GM18517 (cell line): ENCODE data around the gene ZNF771.
"Not testable (repeated sequence)": the region's sequence is repeated elsewhere in the genome, so short reads cannot be mapped to it uniquely, and the experiment has no call there.

Source experiments
- ATAC-seq: cut with Tn5 transposase; IDR thresholded peaks from one replicate; pipeline ENCODE4 v1.9.1; 2021; ENCODE audit warnings: mild to moderate bottlenecking, moderate library complexity; ENCODE audit not compliant: unreplicated experiment

Gene ZNF771

DNA sequence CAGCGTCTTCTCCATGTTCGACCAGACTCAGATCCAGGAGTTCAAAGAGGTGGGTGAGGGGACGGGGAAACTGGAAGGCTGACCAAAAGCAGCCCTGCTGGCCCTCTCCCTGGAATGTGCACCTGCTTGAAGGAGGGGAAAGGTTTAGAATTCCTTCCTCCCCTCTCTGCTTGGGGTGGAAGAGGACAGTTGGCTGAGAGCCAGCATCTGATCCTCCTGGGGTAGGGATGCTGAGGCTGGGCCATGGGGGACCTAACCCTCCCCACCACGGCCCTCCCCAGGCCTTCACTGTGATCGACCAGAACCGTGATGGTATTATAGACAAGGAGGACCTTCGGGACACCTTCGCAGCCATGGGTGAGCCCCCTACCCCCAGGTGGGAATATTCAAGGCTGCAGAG lies 31.5 kb upstream of the ZNF771 start:
- ATAC-seq = no peak

DNA sequence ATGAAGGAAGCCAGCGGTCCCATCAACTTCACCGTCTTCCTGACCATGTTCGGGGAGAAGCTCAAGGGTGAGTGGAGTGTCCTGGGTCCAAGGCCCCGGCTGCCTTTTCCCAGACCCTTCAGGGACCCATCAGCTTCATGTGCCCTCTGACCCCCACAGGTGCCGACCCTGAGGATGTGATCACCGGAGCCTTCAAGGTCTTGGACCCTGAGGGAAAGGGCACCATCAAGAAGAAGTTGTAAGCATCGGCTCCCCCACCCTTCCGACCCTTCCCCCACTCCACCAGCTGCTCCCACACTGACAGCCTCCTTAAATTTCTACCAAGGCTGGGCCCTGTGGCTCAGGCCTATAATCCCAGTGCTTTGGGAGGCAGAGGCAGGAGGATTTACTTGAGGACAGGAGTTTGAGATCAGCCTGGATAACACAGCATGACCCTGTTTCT lies 30.9 kb upstream of the ZNF771 start:
- ATAC-seq = no peak

DNA sequence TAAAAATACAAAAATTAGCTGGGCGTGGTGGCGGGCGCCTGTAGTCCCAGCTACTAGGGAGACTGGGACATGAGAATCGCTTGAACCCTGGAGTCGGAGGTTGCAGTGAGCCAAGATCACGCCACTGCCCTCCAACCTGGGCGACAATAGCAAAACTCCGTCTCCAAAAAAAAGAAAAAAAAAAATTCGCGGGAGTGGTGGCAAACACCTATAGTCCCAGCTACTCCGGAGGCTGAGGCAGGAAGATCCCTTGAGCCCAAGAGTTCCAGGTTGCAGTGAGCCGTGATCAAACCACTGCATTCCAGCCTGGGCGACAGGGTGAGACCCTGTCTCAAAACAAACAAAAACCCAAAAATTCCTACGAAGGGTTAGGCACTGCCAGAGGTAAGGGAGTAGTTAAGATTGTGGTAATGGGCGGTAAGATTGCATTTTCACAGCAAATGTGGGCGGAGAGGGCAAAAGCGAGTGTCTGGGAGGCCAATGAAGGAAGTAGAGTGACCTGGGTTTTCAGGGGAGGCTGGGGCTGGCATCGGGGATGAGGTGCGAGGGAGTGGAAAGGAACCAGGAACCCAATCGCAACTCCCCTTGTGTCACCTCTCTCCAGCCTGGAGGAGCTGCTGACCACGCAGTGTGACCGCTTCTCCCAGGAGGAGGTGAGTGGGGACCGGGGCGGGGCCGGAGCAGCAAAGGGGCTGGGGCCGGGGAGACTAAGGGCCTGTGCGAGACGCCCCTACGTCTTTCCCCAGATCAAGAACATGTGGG lies 30.2 kb upstream of the ZNF771 start:
- no peak for ATAC-seq

DNA sequence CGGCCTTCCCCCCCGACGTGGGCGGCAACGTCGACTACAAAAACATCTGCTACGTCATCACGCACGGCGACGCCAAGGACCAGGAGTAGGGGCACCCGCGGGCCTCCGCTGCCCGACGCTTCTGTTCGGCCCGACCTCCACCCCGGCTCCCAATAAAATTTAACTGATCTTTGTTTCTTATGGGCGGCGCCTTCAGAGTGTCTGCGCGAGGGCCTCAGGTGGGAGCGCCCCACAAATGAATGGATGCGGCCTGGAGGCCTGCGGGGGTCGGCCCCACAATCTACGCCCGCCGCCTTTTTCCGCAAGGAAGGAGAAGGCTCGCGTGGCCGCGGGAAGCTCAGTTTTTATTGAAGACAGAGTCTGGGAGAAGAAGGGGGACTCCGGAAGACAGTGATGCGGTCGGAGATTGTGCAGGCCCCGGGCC lies 29.6 kb upstream of the ZNF771 start:
- ATAC-seq = peak; percentile 38

DNA sequence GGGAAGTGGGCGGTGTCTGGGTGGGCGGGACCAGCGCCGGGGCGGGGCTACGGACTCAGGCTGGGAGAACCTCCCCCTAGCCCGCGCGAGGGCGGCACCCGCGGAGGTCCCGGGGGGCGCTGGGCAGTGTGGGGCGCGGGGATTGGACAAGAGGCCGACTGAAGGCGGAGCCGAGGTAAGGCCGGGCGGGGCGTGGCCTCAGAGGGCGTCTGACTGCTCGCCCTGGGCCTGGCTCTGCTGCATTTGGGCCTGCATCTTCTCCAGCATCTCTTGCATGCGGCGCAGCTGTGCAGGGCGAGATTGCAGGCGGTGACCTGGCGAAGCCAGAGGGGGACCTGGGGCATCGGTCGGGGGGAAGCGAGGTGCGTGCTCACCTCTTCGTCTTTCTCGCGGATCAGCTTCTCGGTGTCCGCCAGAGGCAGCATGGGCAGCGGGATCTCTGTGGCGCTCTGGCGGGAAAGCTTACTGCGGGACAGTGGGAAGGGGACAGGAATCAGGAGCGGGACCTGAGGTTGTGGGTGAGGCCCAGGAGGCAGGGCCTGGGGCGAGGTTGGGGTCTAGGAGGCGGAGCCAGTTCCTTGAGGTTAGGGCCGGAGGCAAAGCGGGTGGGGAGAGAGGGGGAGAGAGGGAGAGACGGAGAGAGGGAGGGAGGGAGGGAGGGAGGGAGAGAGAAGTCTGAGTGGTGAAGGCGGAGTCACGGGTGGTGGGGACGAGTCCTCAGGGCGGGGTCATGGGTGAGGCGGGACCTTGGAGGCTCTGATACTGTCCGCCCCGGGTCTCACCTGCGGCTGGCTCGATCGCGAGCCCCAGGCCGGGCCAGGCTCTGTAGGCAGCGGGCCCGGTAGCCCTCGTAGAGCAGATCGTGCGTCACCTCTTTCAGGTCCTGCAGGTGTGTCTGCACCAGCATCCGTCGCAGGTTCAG lies 28.9 kb upstream of the ZNF771 start:
- peak; percentile 81 for ATAC-seq

DNA sequence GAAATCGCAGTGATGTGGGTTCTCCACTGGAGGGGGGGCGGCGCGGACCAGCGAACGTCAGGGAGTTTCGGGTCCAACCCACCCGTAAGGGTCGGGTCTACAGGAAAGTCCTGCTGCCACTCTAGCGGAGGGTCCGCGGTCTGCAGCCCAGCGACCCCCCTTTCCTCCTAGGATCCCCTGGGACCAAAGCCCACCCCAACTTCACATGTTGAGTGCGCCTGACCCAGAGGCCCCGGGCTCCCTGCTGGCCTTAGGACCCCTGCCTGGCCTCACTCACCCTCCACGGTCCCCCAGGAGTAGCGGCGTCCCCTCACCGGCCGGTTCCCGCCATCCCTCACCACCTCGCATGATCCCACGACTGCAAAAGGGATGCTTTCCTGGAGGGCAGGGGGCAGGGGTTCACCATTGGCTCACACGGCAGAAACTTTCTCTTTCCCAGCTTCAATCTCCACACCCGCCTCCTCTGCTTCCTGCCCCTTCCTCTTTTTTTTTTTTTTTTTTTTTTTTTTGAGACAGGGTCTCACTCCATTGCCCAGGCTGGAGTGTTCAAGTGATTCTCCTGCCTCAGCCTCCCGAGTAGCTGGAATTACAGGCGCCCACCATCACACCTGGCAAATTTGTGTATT lies 28.1 kb upstream of the ZNF771 start:
- no peak for ATAC-seq

DNA sequence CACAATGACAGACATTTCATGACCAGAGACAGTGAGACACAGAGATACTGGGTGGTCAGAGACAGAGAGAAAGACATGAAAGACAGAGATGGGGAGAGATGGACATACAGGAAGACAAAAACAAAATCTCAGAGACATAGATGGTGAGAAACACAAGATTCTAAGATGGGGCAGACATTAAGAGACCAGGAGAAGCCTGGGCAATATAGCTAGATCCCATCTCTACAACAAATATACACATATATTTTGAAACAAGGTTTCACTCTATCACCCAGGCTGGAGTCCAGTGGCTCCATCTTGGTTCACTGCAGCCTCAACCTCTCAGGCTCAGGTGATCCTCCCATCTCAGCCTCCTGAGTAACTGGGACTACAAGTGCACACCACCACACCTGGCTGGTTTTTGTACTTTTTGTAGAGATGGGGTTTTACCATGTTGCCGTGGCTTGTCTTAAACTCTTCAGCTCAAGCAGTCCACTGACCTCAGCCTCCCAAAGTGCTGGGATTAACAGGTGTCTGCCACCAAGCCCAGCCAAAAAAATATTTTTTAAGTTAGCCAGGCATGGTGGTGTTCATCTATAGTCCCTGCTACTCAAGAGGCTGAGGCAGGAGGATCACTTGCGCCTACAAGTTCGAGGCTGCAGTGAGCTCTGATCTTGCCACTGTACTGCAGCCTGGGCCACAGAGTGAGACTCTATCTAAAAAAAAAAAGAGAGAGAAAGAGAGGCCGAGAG lies 27.2 kb upstream of the ZNF771 start:
- no peak for ATAC-seq

DNA sequence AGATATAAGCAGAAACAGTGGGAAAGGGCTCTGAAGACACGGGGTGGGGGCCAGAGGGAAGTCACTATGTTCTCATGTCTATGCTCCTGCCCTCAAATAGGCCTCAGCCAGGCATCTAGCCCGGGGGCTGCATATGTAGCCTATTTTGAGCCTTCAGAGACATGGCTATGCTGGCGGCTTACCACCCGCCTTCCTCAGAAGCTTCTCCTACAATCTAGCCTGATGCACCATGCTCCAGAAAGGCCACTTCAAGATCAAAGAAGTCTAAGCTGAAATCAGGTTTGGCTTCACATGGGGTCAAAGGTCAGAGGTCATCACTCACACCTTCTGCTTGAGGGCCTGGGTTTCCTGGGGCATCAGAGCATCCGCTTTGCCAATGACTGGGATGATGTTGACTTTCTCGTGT lies 26.6 kb upstream of the ZNF771 start:
- ATAC-seq = no peak

DNA sequence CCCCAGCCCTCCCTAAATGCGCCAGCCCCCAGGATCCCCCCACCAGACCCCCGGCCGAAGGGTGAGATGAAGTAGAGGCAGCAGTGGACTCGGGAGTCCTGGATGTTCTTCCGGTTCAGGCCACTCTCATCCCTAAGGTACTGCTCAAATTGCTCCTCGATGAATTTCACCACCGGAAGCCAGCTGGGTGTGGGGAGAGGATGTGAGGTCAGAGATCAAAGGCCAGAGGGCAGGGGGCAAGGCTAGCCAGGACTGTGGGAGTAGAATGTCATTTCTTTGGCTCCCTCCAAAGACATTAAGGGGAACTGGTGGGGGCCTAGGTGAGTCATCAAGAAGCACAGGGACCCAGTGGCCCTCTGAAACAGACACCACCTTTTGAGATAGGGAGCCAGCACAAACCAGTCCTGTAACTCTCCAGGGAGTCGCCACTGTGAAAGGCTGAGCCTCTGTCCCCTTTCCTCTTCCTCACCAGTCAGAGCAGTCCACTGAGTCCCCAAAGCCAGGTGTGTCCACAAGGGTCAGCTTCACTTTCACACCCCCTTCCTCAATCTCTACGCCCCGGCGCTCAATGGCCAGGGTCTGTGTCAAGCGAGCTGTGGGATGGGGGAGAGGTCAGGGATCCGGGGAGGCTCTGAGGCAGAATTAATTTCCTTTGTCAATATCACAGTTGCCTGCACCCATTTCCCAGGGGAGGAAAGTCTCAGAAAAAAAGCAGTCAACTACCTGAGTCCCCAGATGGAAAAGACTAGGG lies 25.9 kb upstream of the ZNF771 start:
- ATAC-seq = no peak

DNA sequence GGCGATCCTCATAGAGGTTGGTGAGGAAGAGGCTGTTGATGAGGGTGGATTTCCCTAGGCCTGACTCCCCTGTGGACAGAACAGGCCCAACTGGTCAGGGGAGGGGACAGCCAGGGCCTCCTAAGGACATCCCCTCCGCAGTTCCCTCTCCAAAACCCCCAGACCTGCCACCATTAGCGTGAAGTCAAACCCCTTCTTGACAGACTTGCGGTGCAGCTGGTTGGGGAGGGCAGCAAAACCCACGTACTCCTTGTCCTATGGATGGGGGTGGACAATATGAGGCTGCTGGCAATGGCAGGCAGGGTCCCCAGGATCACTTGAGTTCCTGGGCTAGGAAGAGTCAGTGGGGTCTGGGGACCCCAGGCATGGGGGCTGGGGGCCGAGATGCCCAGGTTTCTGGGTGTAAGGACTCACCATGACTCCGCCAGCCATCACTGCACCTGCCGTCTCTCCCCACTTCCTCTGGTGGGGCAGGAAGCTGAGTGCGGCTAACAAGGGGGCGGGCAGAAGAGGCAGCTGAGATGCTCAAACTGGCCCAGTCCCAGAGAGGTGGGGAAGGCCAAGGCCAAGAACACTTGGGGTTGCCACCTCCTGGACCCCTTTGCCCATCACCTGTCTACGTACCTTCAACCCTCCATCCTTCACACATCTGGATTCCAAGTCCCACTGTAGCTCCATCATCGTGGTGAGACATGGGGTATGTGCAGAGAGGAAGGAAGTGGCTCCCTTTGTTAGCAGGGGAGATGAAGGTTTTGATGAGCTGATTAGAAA lies 25.1 kb upstream of the ZNF771 start, which contains the start of gene SEPTIN1:
Gene SEPTIN1, minus strand, starts transcription at position 451 of the 771 bp plus-strand sequence. Its CDS starts 19 bp downstream, at position 432.
- ATAC-seq = no peak

DNA sequence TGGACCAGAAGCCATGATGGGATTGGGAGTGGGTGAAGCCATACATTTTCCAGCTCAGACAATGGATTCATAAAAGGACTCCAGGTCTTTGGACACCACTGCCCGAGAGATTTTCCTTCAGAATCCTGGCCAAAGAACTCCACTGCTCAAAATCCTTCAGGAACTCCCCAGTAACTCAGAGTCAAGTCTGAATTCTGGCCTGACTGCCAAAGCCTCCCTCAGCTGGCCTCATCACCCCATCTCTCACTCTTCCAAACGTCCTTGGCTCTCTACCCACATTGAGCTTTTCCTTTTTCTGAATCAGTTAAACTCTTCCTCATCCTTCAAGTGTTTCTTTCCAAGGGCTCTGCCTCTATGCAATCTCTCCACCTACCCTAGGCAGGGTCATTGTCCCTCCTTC lies 23.9 kb upstream of the ZNF771 start:
- ATAC-seq = no peak

DNA sequence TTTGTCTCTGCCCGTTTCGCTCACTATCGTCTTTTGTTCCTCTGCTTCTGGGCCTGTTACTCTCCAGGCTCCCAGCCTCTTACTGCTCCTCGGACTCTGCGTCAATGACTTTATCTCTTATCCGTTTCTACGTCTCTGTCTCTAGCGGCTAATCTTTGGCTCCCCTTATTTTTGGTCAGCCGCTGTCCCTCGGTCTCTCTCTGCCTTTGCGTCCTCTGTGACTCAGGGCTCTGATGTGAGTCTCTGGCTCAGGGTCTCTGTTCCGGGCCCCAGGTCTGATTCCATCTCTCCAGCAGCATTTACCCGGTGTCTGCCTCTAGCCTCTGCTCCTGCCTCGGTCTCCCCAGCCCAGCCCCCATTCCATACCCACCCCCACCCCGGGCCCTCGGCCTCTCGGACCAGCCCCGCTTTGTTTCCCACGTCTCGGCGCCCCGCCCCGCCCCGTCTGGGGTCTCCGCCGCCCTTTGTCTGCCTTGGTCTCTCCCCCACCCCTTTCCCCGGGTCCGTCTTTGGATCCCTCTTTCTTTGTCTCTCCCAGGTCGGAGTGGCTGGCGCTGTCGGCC lies 12.7 kb upstream of the ZNF771 start:
- no peak for ATAC-seq

DNA sequence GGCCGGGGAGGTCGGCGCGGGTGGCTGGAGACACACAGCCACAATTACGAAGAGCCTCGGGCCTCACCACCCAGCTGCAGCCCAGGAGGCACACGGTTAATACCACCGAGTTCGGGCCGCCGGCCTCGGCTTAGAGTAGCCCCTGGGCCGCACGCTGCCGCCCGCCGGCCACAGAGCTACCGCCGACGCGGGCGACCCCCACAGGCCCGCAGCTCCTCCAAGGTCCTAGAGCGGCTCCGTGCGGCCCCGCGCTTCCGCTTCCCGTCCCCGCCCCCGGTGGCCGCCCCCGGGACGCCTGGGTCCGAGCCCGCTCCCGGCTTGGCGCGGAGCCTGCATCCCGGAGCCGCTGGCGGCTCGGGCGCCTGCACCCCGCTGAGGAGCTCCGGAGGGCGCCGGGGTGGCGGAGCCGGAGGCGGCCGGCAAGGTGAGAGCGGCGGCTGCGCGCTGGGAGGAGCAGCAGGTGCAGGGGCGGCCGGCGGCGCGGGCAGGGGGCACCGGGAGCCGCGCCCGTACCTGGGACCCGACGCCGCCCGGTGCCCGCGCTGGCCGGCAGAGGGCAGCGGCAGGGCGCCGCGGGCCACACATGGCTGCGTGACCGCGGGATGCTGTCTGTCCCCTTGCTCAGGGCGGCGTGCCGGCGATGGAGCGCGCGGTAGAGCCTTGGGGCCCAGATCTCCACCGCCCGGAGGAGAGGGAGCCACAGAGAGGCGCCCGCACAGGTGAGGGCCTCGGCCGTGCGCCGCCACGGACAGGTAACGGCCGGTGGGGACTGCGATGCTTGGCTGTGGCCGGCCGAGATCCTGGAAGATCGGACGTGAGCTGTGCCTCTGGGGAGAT lies 12.0 kb upstream of the ZNF771 start, which contains the start of gene ZNF48:
Gene ZNF48, plus strand, starts transcription at position 266 of the 837 bp plus-strand sequence. Its CDS starts 375 bp downstream, at position 641.
- ATAC-seq = peak; percentile 59

DNA sequence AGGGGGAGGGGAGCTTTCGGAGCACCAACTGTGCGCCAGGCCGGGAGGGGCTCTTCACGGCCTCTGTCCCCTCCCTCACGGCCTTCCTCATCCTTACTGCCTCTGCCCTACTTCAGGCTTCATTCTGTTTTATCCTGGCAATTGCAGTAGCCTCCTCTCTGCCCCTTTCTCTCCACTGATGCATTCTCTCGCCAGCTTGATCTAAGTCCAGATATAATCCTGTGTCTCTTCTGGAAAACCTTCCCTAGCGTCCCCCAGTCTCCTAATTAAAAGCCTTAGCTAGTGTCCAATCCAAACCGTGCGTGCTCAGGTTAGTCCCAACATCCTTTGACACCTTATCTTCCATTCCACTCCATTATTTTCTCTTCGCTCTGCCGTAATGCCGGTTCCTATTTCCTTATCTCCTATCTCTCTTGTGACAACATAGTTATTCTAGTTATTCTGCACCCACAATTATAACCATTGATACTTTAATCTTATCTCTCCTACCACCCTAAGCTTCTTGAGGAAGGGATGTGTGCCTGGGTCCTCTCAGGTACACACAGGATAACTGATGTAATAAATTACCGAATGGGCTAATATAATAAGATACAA lies 11.3 kb upstream of the ZNF771 start:
- no peak for ATAC-seq

DNA sequence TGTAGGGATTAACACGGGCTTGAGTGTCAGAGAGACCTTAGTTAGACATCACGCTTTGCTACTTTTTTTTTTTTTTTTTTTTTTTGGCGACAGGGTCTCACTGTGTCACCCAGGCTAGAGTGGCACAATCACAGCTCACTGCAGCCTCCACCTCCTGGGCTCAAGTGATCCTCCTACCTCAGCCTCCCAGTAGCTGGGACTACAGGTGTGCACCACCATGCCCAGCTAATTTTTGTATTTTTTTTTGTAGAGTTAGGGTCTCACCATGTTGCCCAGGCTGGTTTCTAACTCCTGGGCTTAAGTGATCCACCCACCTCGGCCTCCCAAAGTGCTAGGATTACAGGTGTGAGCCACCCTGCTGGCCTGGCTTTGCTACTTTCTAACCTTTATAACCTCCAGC lies 10.8 kb upstream of the ZNF771 start:
- not testable (repeated sequence) for ATAC-seq

DNA sequence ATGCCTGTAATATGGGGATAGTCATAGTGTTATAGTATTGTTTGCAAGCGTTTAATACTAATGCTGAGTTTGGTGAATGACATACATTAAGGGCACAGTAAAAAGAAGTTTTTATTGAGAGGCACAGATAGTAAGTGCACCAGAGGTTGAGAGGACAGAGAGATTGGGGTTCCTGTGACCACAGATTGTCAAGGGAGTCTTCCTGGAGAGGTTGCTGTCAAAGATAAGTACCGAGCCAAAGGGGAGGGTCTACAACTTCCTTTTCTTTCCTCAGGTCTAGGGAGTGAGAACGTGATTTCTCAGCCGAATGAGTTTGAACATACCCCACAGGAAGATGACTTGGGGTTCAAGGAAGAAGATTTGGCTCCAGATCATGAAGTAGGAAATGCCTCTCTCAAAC lies 10.3 kb upstream of the ZNF771 start:
- no peak for ATAC-seq
